Loucy (cell line): ENCODE measurements around the gene DCP2.

Experiments
- H2AFZ ChIP-seq: fragments of 200-600 bp; sonication (generic); 2 replicates; pipeline ENCODE4 v1.6.0; 2016; ENCODE audit warnings: antibody characterized with exemption, mild to moderate bottlenecking, low read length, moderate library complexity
- H3F3A ChIP-seq: fragments of 200-600 bp; 2 replicates; pipeline ENCODE4 v1.6.0; 2016; ENCODE audit warnings: antibody characterized with exemption, low read depth, mild to moderate bottlenecking
- H3K27me3 ChIP-seq: fragments of 200-600 bp; sonication (generic); 2 replicates; pipeline ENCODE4 v1.6.1; 2014; ENCODE audit warnings: low read length, mild to moderate bottlenecking; ENCODE audit not compliant: insufficient read depth, poor library complexity, severe bottlenecking
- H3K36me3 ChIP-seq: fragments of 200-600 bp; sonication (generic); 2 replicates; pipeline ENCODE4 v1.6.1; 2016; ENCODE audit warnings: low read length; ENCODE audit not compliant: insufficient read depth
- H3K4me1 ChIP-seq: fragments of 200-600 bp; sonication (generic); 2 replicates; pipeline ENCODE4 v1.5.1; 2014; ENCODE audit warnings: low read length, mild to moderate bottlenecking; ENCODE audit not compliant: insufficient read depth, poor library complexity, severe bottlenecking
- H3K4me2 ChIP-seq: fragments of 200-600 bp; sonication (generic); 2 replicates; pipeline ENCODE4 v1.6.0; 2014; ENCODE audit warnings: antibody characterized with exemption, low read length, low read depth, mild to moderate bottlenecking; ENCODE audit not compliant: poor library complexity, severe bottlenecking
- H3K4me3 ChIP-seq: fragments of 200-600 bp; sonication (generic); 2 replicates; pipeline ENCODE4 v1.5.1; 2014; ENCODE audit warnings: low read length, mild to moderate bottlenecking, mixed read lengths; ENCODE audit not compliant: poor library complexity, severe bottlenecking
- H3K79me2 ChIP-seq: fragments of 200-600 bp; sonication (generic); 2 replicates; pipeline ENCODE4 v1.6.1; 2014; ENCODE audit warnings: low read length; ENCODE audit not compliant: insufficient read depth
- H3K9ac ChIP-seq: fragments of 200-600 bp; sonication (generic); 2 replicates; pipeline ENCODE4 v1.6.0; 2014; ENCODE audit warnings: mild to moderate bottlenecking, low read depth, low read length, moderate library complexity; ENCODE audit not compliant: poor library complexity, severe bottlenecking
- H3K9me2 ChIP-seq: fragments of 200-600 bp; sonication (generic); replicated peaks from 2 replicates; pipeline ENCODE4 v1.6.1; 2016; ENCODE audit warnings: low read depth, low read length, mixed read lengths
- H3K9me3 ChIP-seq: fragments of 200-600 bp; sonication (generic); 2 replicates; pipeline ENCODE4 v1.6.1; 2014; ENCODE audit warnings: mild to moderate bottlenecking, antibody characterized with exemption, low read length, low read depth; ENCODE audit not compliant: insufficient read depth
- H4K20me1 ChIP-seq: fragments of 200-600 bp; sonication (generic); 2 replicates; pipeline ENCODE4 v1.6.0; 2014; ENCODE audit warnings: antibody characterized with exemption, low read length, mild to moderate bottlenecking; ENCODE audit not compliant: insufficient read depth, poor library complexity, severe bottlenecking
- EZH2phosphoT487 ChIP-seq: fragments of 200-600 bp; IDR thresholded peaks from 2 replicates; pipeline ENCODE4 v1.6.1; 2018; ENCODE audit warnings: antibody characterized with exemption, mild to moderate bottlenecking, moderate library complexity, borderline replicate concordance
- TF ChIP-seq, protein P1 (sequence below): fragments of 200-600 bp; sonication (generic); conservative IDR thresholded peaks from 2 replicates; pipeline ENCODE4 v1.5.1; 2014; ENCODE audit warnings: mild to moderate bottlenecking, antibody characterized with exemption, low read length

The DCP2 gene

DNA sequence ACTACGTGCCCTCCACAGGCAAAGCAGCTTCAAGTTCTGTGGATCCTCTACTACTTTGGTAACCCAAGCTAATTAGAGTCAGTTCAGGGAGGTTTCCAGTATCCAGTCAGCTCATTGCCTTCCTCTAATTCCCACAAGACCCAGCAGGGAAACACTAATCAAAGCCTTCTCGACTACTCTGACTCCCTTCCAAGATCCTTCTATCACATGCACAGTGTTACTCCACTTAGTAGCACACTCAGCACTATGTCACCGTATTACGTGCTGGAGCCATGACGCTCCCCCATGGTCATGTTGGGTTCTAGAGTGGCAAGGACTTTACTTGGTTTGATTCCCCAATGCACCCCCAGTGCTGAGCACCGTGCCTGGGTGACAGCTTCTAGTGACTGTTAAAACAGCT is 53.0 kb downstream of the DCP2 start:
- Histone ChIP-seq H3K9me2 (no peaks in the 10 kb centered on the region), H3F3A (no peaks in the 10 kb centered on the region), H2AFZ (no peak overlapping the region), H3K36me3 (peaks cover 15% of the 10 kb centered on the region; the same call in 1 of the 2 replicates), H3K4me1 (no peaks in the 10 kb centered on the region), H3K4me3 (no peak overlapping the region), H3K79me2 (no peaks in the 10 kb centered on the region), H3K4me2 (no peak overlapping the region), H3K27me3 (no peaks in the 10 kb centered on the region), H3K9me3 (no peaks in the 10 kb centered on the region), H3K9ac (no peak overlapping the region), H4K20me1 (no peaks in the 10 kb centered on the region)
- no peak for TF ChIP-seq EZH2phosphoT487
- TF ChIP-seq, protein P1, sequence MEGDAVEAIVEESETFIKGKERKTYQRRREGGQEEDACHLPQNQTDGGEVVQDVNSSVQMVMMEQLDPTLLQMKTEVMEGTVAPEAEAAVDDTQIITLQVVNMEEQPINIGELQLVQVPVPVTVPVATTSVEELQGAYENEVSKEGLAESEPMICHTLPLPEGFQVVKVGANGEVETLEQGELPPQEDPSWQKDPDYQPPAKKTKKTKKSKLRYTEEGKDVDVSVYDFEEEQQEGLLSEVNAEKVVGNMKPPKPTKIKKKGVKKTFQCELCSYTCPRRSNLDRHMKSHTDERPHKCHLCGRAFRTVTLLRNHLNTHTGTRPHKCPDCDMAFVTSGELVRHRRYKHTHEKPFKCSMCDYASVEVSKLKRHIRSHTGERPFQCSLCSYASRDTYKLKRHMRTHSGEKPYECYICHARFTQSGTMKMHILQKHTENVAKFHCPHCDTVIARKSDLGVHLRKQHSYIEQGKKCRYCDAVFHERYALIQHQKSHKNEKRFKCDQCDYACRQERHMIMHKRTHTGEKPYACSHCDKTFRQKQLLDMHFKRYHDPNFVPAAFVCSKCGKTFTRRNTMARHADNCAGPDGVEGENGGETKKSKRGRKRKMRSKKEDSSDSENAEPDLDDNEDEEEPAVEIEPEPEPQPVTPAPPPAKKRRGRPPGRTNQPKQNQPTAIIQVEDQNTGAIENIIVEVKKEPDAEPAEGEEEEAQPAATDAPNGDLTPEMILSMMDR: no peak

DNA sequence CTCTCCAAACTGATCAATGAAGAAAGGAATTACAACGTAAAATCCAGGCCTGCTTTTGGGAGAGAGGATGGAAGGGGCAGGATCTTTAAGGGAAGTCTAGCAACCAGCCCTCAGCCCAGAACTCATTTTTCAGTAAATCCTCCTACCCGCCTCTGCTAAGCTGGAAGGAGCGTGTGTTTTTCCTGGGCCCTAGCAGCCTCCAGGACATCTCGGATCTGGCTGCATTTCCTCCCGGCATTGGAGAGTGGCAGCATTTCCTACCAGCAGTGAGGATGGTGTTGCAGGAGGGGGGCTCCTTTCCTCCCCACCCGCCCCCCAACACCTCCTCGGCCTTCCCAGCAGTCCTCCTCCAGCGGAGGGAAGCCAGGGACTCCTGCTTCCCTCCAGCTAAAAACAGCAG is 54.5 kb downstream of the DCP2 start:
- Histone ChIP-seq H4K20me1 (no peaks in the 10 kb centered on the region), H3K4me3 (no peak overlapping the region), H3K4me1 (no peaks in the 10 kb centered on the region), H3F3A (no peaks in the 10 kb centered on the region), H3K27me3 (no peaks in the 10 kb centered on the region), H2AFZ (no peak overlapping the region), H3K9me2 (no peaks in the 10 kb centered on the region), H3K9me3 (no peaks in the 10 kb centered on the region), H3K36me3 (peaks cover 15% of the 10 kb centered on the region; the same call in 1 of the 2 replicates), H3K4me2 (no peak overlapping the region), H3K9ac (no peak overlapping the region), H3K79me2 (no peaks in the 10 kb centered on the region)
- no peak for TF ChIP-seq EZH2phosphoT487
- TF ChIP-seq, protein P1: no peak

DNA sequence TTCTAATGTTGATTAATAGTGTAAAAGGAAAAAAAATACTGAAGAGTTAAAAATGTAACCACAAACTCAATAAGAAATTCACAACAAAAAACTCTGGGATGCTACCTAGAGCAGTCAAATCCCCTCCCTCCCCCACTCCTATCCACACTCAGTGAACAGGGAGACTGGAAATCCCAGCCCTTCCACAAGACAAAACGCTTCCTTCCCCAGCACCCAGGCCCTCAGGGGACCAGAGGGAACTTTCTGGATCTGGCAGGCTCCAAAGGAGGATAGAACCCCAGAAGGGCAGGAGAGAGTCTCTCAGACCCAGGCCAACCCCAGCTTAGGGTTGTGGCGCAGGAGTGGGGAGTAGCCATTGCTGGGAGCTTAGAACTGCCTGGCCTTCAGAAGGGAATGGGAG is 55.0 kb downstream of the DCP2 start:
- H3K9ac ChIP-seq: no peak overlapping the region
- H3K36me3 ChIP-seq: peaks cover 15% of the 10 kb centered on the region; the same call in 1 of the 2 replicates
- no peak overlapping the region for H3K4me2 ChIP-seq
- H3F3A ChIP-seq: no peaks in the 10 kb centered on the region
- no peaks in the 10 kb centered on the region for H3K9me3 ChIP-seq
- no peaks in the 10 kb centered on the region for H3K79me2 ChIP-seq
- H2AFZ ChIP-seq: no peak overlapping the region
- H3K27me3 ChIP-seq: no peaks in the 10 kb centered on the region
- H4K20me1 ChIP-seq: no peaks in the 10 kb centered on the region
- no peak for TF ChIP-seq EZH2phosphoT487
- TF ChIP-seq, protein P1: no peak
- no peaks in the 10 kb centered on the region for H3K4me1 ChIP-seq
- no peaks in the 10 kb centered on the region for H3K9me2 ChIP-seq
- H3K4me3 ChIP-seq: no peak overlapping the region
